ENCODE results near the gene SLC27A6. TPM values are rescaled to one million over a fixed set of nuclear protein-coding genes. Genes with fewer than 3 reads are reported as not detected.

The SLC27A6 gene
- total RNA-seq, 1 donor from 2014 or later = not detected

DNA sequence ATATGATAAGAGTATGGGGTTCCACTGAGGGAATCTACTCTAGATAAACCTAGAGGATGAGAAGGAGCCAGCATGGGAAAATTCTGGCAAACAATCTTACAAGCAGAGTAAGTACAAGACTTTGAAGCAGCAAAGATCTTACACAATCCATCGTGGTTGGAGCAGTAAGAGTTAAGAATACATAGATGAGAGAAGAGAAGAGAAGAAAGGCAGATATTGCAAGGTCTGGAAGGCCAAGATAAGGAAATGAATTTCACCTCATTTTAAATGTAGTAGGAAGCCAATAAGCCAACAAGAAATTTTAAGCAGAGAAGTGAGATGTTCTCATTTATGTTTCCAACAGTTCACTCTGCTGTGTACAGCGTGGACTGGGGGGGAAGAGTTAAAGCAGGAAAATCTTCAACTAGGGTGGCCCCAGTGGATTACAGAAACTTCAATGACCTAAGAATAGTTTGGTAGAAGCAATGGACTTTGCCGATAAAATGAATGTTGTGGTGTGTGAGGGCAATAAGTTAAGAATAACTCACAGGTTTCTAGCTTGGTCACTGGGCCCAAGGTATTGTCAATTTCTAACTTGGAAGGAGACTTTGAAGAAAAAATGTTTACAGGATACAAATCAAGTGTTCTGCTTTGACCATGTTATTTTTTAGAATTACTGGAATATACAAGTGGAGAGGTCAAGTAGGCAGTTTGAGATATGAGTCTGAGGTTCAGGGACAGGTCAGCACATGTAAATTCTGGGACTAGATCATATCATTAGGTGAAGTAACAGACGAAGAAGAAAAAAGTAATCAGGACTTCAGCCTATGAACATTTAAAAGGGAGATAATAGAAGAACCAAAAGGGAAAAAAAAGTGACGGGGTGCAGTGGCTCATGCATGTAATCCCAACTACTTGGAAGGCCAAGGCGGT lies 117.2 kb downstream of the SLC27A6 start:
- no peak overlapping the region for H3K27ac ChIP-seq

More for the DNA sequence above, 117.2 kb downstream of the SLC27A6 start:
- Histone ChIP-seq H3K9me3 (no peaks in the 10 kb centered on the region), H3K4me3 (no peak overlapping the region), H3K36me3 (no peaks in the 10 kb centered on the region), H3K27me3 (no peaks in the 10 kb centered on the region), H3K4me1 (no peaks in the 10 kb centered on the region)
- intact Hi-C loops (cut with DNase I) = no loop called here
- TF ChIP-seq, protein P1, sequence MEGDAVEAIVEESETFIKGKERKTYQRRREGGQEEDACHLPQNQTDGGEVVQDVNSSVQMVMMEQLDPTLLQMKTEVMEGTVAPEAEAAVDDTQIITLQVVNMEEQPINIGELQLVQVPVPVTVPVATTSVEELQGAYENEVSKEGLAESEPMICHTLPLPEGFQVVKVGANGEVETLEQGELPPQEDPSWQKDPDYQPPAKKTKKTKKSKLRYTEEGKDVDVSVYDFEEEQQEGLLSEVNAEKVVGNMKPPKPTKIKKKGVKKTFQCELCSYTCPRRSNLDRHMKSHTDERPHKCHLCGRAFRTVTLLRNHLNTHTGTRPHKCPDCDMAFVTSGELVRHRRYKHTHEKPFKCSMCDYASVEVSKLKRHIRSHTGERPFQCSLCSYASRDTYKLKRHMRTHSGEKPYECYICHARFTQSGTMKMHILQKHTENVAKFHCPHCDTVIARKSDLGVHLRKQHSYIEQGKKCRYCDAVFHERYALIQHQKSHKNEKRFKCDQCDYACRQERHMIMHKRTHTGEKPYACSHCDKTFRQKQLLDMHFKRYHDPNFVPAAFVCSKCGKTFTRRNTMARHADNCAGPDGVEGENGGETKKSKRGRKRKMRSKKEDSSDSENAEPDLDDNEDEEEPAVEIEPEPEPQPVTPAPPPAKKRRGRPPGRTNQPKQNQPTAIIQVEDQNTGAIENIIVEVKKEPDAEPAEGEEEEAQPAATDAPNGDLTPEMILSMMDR (IDR thresholded peaks at IDR 0.05) = no peak
- ATAC-seq (no peak), DNase-seq (no peak)

Other genes with a start within 250 kb of the SLC27A6 start
- gene ISOC1, start 129.3 kb downstream of the SLC27A6 start, total RNA-seq = 22.0 TPM

Data from upper lobe of right lung (tissue), 1 donor.